22Rv1 (cell line): ENCODE measurements around the gene CFLAR.
A peak's percentile ranks its signal among the peaks of the same experiment; 100 is the strongest.

Source experiments
- H3K27ac ChIP-seq: fragments of 450-650 bp; 2 replicates; pipeline ENCODE4 v1.5.1; 2017
- CTCF ChIP-seq: fragments of 450-650 bp; IDR thresholded peaks from 2 replicates; pipeline ENCODE4 v1.5.1; 2017; ENCODE audit warnings: mild to moderate bottlenecking
- ZFX ChIP-seq: fragments of 450-650 bp; IDR thresholded peaks from 2 replicates; pipeline ENCODE4 v1.6.1; 2017; ENCODE audit warnings: antibody characterized with exemption, borderline replicate concordance

CFLAR gene

GRCh38 chr2:201109186-201109585, 6.8 kb upstream of the CFLAR start:
- TF ChIP-seq CTCF, result no peak
- no peak for TF ChIP-seq ZFX
- H3K27ac ChIP-seq, result no peak overlapping the region

- no peak overlapping the region for H3K27ac ChIP-seq
- no peak for TF ChIP-seq ZFX
- TF ChIP-seq CTCF, result no peak
Observed at GRCh38 chr2:201110615-201111014, 5.3 kb upstream of the CFLAR start.

GRCh38 chr2:201111096-201111495, 4.9 kb upstream of the CFLAR start:
- no peak for TF ChIP-seq ZFX
- no peak for TF ChIP-seq CTCF
- no peak overlapping the region for H3K27ac ChIP-seq

GRCh38 chr2:201114350-201114749, 1.6 kb upstream of the CFLAR start:
- no peak overlapping the region for H3K27ac ChIP-seq
- TF ChIP-seq ZFX (no peak), CTCF (no peak)

- TF ChIP-seq ZFX (no peak), CTCF (no peak)
- no peak overlapping the region for H3K27ac ChIP-seq
Observed at GRCh38 chr2:201114846-201115245, 1.1 kb upstream of the CFLAR start.

- H3K27ac ChIP-seq, result peak overlapping the region; percentile 89
- no peak for TF ChIP-seq ZFX
- no peak for TF ChIP-seq CTCF
Observed at GRCh38 chr2:201116959-201117734, 1.2 kb downstream of the CFLAR start.

GRCh38 chr2:201117735-201118094, 1.8 kb downstream of the CFLAR start:
- peak overlapping the region; percentile 89 for H3K27ac ChIP-seq
